Stimulated activated naive CD8-positive, alpha-beta T cell treated with anti-CD3 and anti-CD28 coated beads, Interleukin-15, amount 100 ng/mL, for 72 hours (primary cell): Measurements from ENCODE around the gene IFIH1.

Experiments used
- ATAC-seq: fragments of 150-1000 bp; cut with Tn5 transposase; 2 replicates; pipeline ENCODE4 v1.10.0; 2021; ENCODE audit warnings: mild to moderate bottlenecking, moderate library complexity
- DNase-seq, 2 donors: peaks; one replicate each; pipeline ENCODE4 v3.0.0; 2021 to 2022
- H3K27ac Mint-ChIP-seq, 2 donors: one replicate each; pipeline ENCODE4 v1.8.0; 2022; ENCODE audit warnings: mild to moderate bottlenecking in 2 of 2, mixed read lengths in 2 of 2, moderate library complexity in 2 of 2
- H3K27me3 Mint-ChIP-seq: one replicate; pipeline ENCODE4 v1.8.0; 2022; ENCODE audit warnings: mixed read lengths
- H3K4me1 Mint-ChIP-seq: one replicate; pipeline ENCODE4 v1.8.0; 2022; ENCODE audit warnings: mild to moderate bottlenecking, mixed read lengths
- H3K4me3 Mint-ChIP-seq, 2 donors: one replicate each; pipeline ENCODE4 v1.8.0; 2022; ENCODE audit warnings: mild to moderate bottlenecking in 2 of 2, mixed read lengths in 2 of 2, moderate library complexity in 1 of 2
- H3K9me3 Mint-ChIP-seq, 2 donors: one replicate each; pipeline ENCODE4 v1.8.0; 2022; ENCODE audit warnings: mixed read lengths in 2 of 2

The IFIH1 gene

DNA sequence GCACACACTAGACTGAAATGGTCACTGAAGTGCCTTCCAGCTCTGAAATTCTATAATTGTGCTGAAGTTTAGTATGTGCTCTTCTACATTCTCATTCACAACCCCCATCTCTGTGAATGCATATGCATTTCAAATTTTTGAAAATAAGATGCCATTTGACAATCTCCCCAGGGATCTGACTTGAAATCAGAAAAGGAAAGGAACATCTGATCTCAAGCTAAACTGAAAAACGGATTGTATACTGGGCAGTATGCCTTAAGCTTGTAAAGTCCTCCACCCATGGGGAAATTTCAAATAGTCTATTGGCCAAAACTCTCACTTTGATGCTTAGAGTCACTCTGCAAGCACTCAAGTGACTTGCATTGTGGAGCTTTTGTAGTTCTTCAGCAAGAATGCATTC lies 98.1 kb downstream of the IFIH1 start:
- Mint-ChIP-seq H3K4me1 (peaks cover 5% of the 10 kb centered on the region), H3K27me3 (peaks cover 45% of the 10 kb centered on the region), H3K4me3 (no peak overlapping the region), H3K27ac (no peak overlapping the region), H3K9me3 (no peaks in the 10 kb centered on the region)
- DNase-seq (no peak), ATAC-seq (no peak)

- Mint-ChIP-seq H3K4me1 (peaks cover 5% of the 10 kb centered on the region), H3K9me3 (no peaks in the 10 kb centered on the region), H3K4me3 (no peak overlapping the region), H3K27ac (no peak overlapping the region), H3K27me3 (peaks cover 45% of the 10 kb centered on the region)
- no peak for DNase-seq
- ATAC-seq, result no peak
These were observed 99.1 kb downstream of the IFIH1 start for GRCh38 chr2:162219426-162219825.

DNA sequence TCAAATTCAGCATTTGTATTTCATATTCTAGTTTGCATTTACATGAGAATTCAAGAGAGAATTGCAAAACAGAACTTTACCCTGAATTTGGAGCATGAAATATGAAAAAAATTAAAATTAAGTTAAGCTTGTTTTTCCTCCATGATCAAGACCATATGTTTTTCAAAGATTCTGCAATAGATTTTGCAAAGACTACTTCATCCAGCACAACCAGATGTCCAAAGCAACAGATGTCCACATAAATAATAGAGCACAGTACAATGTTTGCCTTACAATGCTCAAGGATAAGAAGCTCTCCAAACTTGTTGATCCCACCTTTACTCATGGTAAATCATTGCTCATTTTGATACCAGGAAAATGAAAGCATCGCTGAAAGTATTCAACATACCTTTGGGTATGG lies 100.9 kb downstream of the IFIH1 start:
- Mint-ChIP-seq H3K4me1 (peaks cover 5% of the 10 kb centered on the region), H3K27me3 (peaks cover 45% of the 10 kb centered on the region), H3K27ac (no peak overlapping the region), H3K9me3 (no peaks in the 10 kb centered on the region), H3K4me3 (no peak overlapping the region)
- ATAC-seq (no peak), DNase-seq (no peak)
